PC-3 (cell line): ENCODE measurements around the gene NTM.

ENCODE experiments used
- EZH2 ChIP-seq: fragments of 300-600 bp; sonication (generic); IDR thresholded peaks from one replicate; pipeline ENCODE4 v1.6.1; 2017; ENCODE audit warnings: antibody characterized with exemption, mild to moderate bottlenecking, low read length; ENCODE audit not compliant: unreplicated experiment
- TF ChIP-seq, protein P1 (sequence below): fragments of 300-600 bp; sonication (generic); conservative IDR thresholded peaks from 2 replicates; pipeline ENCODE4 v1.5.1; 2017; ENCODE audit warnings: antibody characterized with exemption, low read depth, mild to moderate bottlenecking, low read length

DNA sequence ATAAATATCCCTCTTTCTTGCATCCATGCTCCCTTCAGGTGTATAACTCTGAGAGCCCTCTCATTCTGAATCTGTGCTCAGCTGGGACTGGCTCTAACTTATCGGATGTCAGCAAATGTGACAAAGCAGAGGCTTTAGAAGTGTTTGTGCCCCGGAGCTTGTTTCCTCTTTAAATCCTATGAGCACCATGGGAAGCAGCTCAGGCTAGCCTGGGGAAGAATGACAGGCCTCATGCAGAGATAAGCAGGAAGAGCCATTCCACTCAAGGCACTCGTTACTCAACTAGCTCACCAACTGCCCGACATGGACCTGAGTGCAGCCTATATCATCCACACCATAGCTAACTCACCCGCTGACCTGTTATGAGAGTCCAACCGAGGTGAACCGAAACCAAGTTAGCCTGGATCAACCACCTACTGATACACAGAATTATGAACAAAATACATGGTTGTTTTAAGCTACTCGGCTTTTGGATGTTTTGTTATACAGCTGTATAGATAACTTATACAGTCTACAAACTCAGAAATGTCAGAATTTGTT, 990.7 kb downstream of the NTM start:
- TF ChIP-seq, protein P1, sequence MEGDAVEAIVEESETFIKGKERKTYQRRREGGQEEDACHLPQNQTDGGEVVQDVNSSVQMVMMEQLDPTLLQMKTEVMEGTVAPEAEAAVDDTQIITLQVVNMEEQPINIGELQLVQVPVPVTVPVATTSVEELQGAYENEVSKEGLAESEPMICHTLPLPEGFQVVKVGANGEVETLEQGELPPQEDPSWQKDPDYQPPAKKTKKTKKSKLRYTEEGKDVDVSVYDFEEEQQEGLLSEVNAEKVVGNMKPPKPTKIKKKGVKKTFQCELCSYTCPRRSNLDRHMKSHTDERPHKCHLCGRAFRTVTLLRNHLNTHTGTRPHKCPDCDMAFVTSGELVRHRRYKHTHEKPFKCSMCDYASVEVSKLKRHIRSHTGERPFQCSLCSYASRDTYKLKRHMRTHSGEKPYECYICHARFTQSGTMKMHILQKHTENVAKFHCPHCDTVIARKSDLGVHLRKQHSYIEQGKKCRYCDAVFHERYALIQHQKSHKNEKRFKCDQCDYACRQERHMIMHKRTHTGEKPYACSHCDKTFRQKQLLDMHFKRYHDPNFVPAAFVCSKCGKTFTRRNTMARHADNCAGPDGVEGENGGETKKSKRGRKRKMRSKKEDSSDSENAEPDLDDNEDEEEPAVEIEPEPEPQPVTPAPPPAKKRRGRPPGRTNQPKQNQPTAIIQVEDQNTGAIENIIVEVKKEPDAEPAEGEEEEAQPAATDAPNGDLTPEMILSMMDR: no peak
- TF ChIP-seq EZH2: no peak
